ENCODE results near the gene CD164.

GRCh38 chr6:109377717-109378116, 4.5 kb downstream of the CD164 start:
- TF ChIP-seq, protein P1, sequence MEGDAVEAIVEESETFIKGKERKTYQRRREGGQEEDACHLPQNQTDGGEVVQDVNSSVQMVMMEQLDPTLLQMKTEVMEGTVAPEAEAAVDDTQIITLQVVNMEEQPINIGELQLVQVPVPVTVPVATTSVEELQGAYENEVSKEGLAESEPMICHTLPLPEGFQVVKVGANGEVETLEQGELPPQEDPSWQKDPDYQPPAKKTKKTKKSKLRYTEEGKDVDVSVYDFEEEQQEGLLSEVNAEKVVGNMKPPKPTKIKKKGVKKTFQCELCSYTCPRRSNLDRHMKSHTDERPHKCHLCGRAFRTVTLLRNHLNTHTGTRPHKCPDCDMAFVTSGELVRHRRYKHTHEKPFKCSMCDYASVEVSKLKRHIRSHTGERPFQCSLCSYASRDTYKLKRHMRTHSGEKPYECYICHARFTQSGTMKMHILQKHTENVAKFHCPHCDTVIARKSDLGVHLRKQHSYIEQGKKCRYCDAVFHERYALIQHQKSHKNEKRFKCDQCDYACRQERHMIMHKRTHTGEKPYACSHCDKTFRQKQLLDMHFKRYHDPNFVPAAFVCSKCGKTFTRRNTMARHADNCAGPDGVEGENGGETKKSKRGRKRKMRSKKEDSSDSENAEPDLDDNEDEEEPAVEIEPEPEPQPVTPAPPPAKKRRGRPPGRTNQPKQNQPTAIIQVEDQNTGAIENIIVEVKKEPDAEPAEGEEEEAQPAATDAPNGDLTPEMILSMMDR (conservative IDR thresholded peaks at IDR 0.05; ENCODE audit: low read depth, low read length), result no peak
- TF ChIP-seq EZH2phosphoT487 (IDR thresholded peaks at IDR 0.05; ENCODE audit: borderline replicate concordance, low read length) (no peak), EZH2 (IDR thresholded peaks at IDR 0.05; ENCODE audit: low read length, unreplicated experiment) (no peak)

All from PC-3 (cell line).